GM23338 (cell line): ENCODE measurements around the gene TMEM179B.

Experiments used
- ETS1 ChIP-seq: IDR thresholded peaks from 2 replicates; pipeline ENCODE4 v1.6.1; 2016; ENCODE audit warnings: antibody characterized with exemption
- EZH2 ChIP-seq: fragments of 200-600 bp; sonication (generic); IDR thresholded peaks from one replicate; pipeline ENCODE4 v1.8.0; 2017; ENCODE audit warnings: antibody characterized with exemption, mild to moderate bottlenecking, low read depth; ENCODE audit not compliant: unreplicated experiment
- STAT1 ChIP-seq: IDR thresholded peaks from one replicate; pipeline ENCODE4 v1.6.1; 2016; ENCODE audit warnings: antibody characterized with exemption; ENCODE audit not compliant: unreplicated experiment
- TF ChIP-seq, protein P1 (sequence below), 2 experiments: fragments of 200-600 bp in 1 of 2; sonication (generic) in 1 of 2; conservative IDR thresholded peaks; 2 replicates each; pipeline versions ENCODE4 v1.5.1 to v1.6.1; 2016 to 2017; ENCODE audit warnings: antibody characterized with exemption in 2 of 2, low read depth in 2 of 2, mild to moderate bottlenecking in 2 of 2, moderate library complexity in 1 of 2

- TF ChIP-seq, protein P1, sequence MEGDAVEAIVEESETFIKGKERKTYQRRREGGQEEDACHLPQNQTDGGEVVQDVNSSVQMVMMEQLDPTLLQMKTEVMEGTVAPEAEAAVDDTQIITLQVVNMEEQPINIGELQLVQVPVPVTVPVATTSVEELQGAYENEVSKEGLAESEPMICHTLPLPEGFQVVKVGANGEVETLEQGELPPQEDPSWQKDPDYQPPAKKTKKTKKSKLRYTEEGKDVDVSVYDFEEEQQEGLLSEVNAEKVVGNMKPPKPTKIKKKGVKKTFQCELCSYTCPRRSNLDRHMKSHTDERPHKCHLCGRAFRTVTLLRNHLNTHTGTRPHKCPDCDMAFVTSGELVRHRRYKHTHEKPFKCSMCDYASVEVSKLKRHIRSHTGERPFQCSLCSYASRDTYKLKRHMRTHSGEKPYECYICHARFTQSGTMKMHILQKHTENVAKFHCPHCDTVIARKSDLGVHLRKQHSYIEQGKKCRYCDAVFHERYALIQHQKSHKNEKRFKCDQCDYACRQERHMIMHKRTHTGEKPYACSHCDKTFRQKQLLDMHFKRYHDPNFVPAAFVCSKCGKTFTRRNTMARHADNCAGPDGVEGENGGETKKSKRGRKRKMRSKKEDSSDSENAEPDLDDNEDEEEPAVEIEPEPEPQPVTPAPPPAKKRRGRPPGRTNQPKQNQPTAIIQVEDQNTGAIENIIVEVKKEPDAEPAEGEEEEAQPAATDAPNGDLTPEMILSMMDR (conservative IDR thresholded peaks at IDR 0.05; ENCODE audit: low read depth in 2 of 2), result no peak
- TF ChIP-seq EZH2, result no peak
- TF ChIP-seq STAT1, result no peak
- no peak for TF ChIP-seq ETS1
These were observed 48.1 kb downstream of the TMEM179B start for GRCh38 chr11:62835336-62835735.
